WTC11 (cell line): ENCODE data around the gene UGT1A3. TPM values are rescaled to one million over a fixed set of nuclear protein-coding genes. Genes with fewer than 3 reads are reported as not detected.

ENCODE experiments used
- ATAC-seq: fragments of 200-7000 bp; cut with Tn5 transposase; 2 replicates; pipeline ENCODE4 v1.10.0; 2021; ENCODE audit warnings: mild to moderate bottlenecking, moderate library complexity
- CTCF ChIA-PET: fragments of 300-600 bp; sonication (Branson Sonifier 250); formaldehyde crosslinking; loops from one replicate; lab custom pipeline; 2021; ENCODE audit warnings: antibody characterized with exemption; lab: Charles Lee
- POLR2A ChIA-PET: fragments of 350-600 bp; sonication (Branson Sonifier 250); formaldehyde crosslinking; loops from one replicate; lab custom pipeline; 2021; ENCODE audit warnings: antibody characterized with exemption; lab: Charles Lee
- DNase-seq: peaks from one replicate; pipeline ENCODE4 v3.0.0; 2021; ENCODE audit warnings: low spot score
- H3K27ac Mint-ChIP-seq: 2 replicates; pipeline ENCODE4 v1.8.0; 2021; ENCODE audit warnings: mixed read lengths
- H3K27me3 Mint-ChIP-seq: 2 replicates; pipeline ENCODE4 v1.8.0; 2021; ENCODE audit warnings: low read depth, mild to moderate bottlenecking, moderate library complexity, mixed read lengths
- H3K36me3 Mint-ChIP-seq: 2 replicates; pipeline ENCODE4 v1.8.0; 2021; ENCODE audit warnings: mixed read lengths
- H3K4me1 Mint-ChIP-seq: 2 replicates; pipeline ENCODE4 v1.8.0; 2022; ENCODE audit warnings: mixed read lengths
- H3K4me3 Mint-ChIP-seq: 2 replicates; pipeline ENCODE4 v1.8.0; 2021; ENCODE audit warnings: mild to moderate bottlenecking, moderate library complexity, mixed read lengths
- H3K9me3 Mint-ChIP-seq: 2 replicates; pipeline ENCODE4 v1.8.0; 2021; ENCODE audit warnings: mixed read lengths
- CBFB ChIP-seq: sonication (generic); formaldehyde crosslinking; IDR thresholded peaks from 2 replicates; pipeline ENCODE4 v1.8.1; 2022; ENCODE audit warnings: mild to moderate bottlenecking, low read depth, missing genetic modification reagents
- GTF2I ChIP-seq: fragments of 250-450 bp; sonication (Bioruptor Pico); conservative IDR thresholded peaks from 2 replicates; pipeline ENCODE4 v1.4.0; 2021; ENCODE audit warnings: mild to moderate bottlenecking
- HMGA2 ChIP-seq: fragments of 250-450 bp; sonication (Bioruptor Pico); IDR thresholded peaks from 2 replicates; pipeline ENCODE4 v1.4.0; 2021; ENCODE audit warnings: mild to moderate bottlenecking, moderate library complexity
- HMGXB4 ChIP-seq: sonication (generic); formaldehyde crosslinking; IDR thresholded peaks from 2 replicates; pipeline ENCODE4 v1.8.1; 2023; ENCODE audit warnings: mild to moderate bottlenecking, moderate library complexity, missing genetic modification reagents
- IRF1 ChIP-seq: sonication (generic); formaldehyde crosslinking; IDR thresholded peaks from 2 replicates; pipeline ENCODE4 v1.8.0; 2023; ENCODE audit warnings: missing genetic modification reagents
- JAZF1 ChIP-seq: fragments of 250-450 bp; sonication (Bioruptor Pico); IDR thresholded peaks from 2 replicates; pipeline ENCODE4 v1.9.0; 2021; ENCODE audit warnings: moderate library complexity, mild to moderate bottlenecking, inconsistent platforms
- KAT7 ChIP-seq: sonication (generic); formaldehyde crosslinking; IDR thresholded peaks from 2 replicates; pipeline ENCODE4 v1.8.1; 2023; ENCODE audit warnings: missing genetic modification reagents, mild to moderate bottlenecking, borderline replicate concordance
- NR1H2 ChIP-seq: sonication (generic); formaldehyde crosslinking; IDR thresholded peaks from 2 replicates; pipeline ENCODE4 v1.9.0; 2021; ENCODE audit warnings: mild to moderate bottlenecking, moderate library complexity, missing genetic modification reagents
- SOX15 ChIP-seq: fragments of 250-450 bp; sonication (Bioruptor Pico); IDR thresholded peaks from 2 replicates; pipeline ENCODE4 v1.9.0; 2021; ENCODE audit warnings: mild to moderate bottlenecking
- SP1 ChIP-seq: sonication (generic); formaldehyde crosslinking; conservative IDR thresholded peaks from 2 replicates; pipeline ENCODE4 v1.8.1; 2022; ENCODE audit warnings: missing genetic modification reagents
- TEAD4 ChIP-seq: sonication (generic); formaldehyde crosslinking; IDR thresholded peaks from 2 replicates; pipeline ENCODE4 v1.8.0; 2022; ENCODE audit warnings: mild to moderate bottlenecking, missing genetic modification reagents
- ZBTB21 ChIP-seq: sonication (generic); formaldehyde crosslinking; IDR thresholded peaks from 2 replicates; pipeline ENCODE4 v1.8.1; 2023; ENCODE audit warnings: mild to moderate bottlenecking, missing genetic modification reagents, borderline replicate concordance
- ZMAT4 ChIP-seq: fragments of 250-450 bp; sonication (Bioruptor Pico); IDR thresholded peaks from 2 replicates; pipeline ENCODE4 v1.9.0; 2021; ENCODE audit warnings: mild to moderate bottlenecking
- ZNF138 ChIP-seq: sonication (generic); formaldehyde crosslinking; conservative IDR thresholded peaks from 2 replicates; pipeline ENCODE4 v1.8.1; 2022; ENCODE audit warnings: mild to moderate bottlenecking, moderate library complexity, missing genetic modification reagents
- ZNF281 ChIP-seq: sonication (generic); formaldehyde crosslinking; IDR thresholded peaks from 2 replicates; pipeline ENCODE4 v1.8.0; 2023; ENCODE audit warnings: mild to moderate bottlenecking, missing genetic modification reagents
- ZNF425 ChIP-seq: fragments of 250-450 bp; sonication (Bioruptor Pico); conservative IDR thresholded peaks from 2 replicates; pipeline ENCODE4 v1.9.0; 2021; ENCODE audit warnings: mild to moderate bottlenecking
- total RNA-seq: library from RNA; stranded (reverse); gene quantifications from 3 replicates; pipeline ENCODE4 v1.2.3, GENCODE V29; 2021
- TF ChIP-seq, protein P1 (sequence below): sonication (generic); formaldehyde crosslinking; IDR thresholded peaks from 2 replicates; pipeline ENCODE4 v1.8.0; 2022; ENCODE audit warnings: mild to moderate bottlenecking, missing genetic modification reagents
- TF ChIP-seq, protein P2 (sequence below): sonication (generic); formaldehyde crosslinking; IDR thresholded peaks from 2 replicates; pipeline ENCODE4 v1.8.1; 2022; ENCODE audit warnings: low read depth, missing genetic modification reagents, borderline replicate concordance
- TF ChIP-seq, protein P3 (sequence below): sonication (generic); formaldehyde crosslinking; IDR thresholded peaks from 2 replicates; pipeline ENCODE4 v1.8.0; 2022; ENCODE audit warnings: mild to moderate bottlenecking, missing genetic modification reagents
- TF ChIP-seq, protein P4 (sequence below): fragments of 250-450 bp; sonication (Bioruptor Pico); IDR thresholded peaks from 2 replicates; pipeline ENCODE4 v2.1.2; 2022; ENCODE audit warnings: mild to moderate bottlenecking, moderate library complexity

The UGT1A3 gene
- total RNA-seq, 1 experiment from 2014 or later, result not detected

DNA sequence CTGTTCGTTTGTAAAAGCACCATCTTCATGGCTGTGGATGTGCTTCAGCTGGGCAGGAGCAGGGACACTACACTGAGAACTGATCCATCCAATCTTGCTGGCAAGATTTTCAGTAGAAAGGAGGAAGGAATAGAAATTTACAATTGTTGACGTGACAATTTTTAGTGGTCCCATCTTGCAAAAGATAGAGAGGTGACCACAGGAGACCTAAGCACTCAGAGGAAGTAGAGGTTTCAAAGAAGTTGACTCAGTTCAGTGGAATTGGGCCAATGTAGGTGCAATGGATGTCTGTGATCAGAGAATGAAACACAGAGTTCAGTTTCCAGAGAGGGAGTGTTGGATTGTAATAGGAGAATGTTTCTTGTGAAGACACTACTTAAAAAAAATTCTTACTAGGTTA is 14.7 kb upstream of the UGT1A3 start:
- H3K27ac Mint-ChIP-seq, result no peak overlapping the region
- peaks cover 7% of the 10 kb centered on the region; the same call in 1 of the 2 replicates for H3K27me3 Mint-ChIP-seq
- no peak overlapping the region for H3K4me3 Mint-ChIP-seq
- peaks cover 4% of the 10 kb centered on the region; the same call in 1 of the 2 replicates for H3K4me1 Mint-ChIP-seq
- POLR2A ChIA-PET, result no interaction called here
- peaks cover 15% of the 10 kb centered on the region for H3K9me3 Mint-ChIP-seq
- CTCF ChIA-PET, result no interaction called here
- DNase-seq (no peak), ATAC-seq (no peak)
- no peaks in the 10 kb centered on the region for H3K36me3 Mint-ChIP-seq
- no peak for TF ChIP-seq ZNF281 (CRISPR knock-in tag)
- TF ChIP-seq, protein P1, sequence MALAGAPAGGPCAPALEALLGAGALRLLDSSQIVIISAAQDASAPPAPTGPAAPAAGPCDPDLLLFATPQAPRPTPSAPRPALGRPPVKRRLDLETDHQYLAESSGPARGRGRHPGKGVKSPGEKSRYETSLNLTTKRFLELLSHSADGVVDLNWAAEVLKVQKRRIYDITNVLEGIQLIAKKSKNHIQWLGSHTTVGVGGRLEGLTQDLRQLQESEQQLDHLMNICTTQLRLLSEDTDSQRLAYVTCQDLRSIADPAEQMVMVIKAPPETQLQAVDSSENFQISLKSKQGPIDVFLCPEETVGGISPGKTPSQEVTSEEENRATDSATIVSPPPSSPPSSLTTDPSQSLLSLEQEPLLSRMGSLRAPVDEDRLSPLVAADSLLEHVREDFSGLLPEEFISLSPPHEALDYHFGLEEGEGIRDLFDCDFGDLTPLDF (CRISPR knock-in tag), result no peak
- TF ChIP-seq JAZF1 (CRISPR knock-in tag), result no peak
- TF ChIP-seq ZMAT4 (CRISPR knock-in tag), result no peak
- TF ChIP-seq CBFB (CRISPR knock-in tag), result no peak
- TF ChIP-seq ZNF425 (CRISPR knock-in tag), result no peak
- TF ChIP-seq KAT7 (CRISPR knock-in tag), result no peak
- no peak for TF ChIP-seq ZNF138 (CRISPR knock-in tag)
- TF ChIP-seq, protein P2, sequence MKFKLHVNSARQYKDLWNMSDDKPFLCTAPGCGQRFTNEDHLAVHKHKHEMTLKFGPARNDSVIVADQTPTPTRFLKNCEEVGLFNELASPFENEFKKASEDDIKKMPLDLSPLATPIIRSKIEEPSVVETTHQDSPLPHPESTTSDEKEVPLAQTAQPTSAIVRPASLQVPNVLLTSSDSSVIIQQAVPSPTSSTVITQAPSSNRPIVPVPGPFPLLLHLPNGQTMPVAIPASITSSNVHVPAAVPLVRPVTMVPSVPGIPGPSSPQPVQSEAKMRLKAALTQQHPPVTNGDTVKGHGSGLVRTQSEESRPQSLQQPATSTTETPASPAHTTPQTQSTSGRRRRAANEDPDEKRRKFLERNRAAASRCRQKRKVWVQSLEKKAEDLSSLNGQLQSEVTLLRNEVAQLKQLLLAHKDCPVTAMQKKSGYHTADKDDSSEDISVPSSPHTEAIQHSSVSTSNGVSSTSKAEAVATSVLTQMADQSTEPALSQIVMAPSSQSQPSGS (CRISPR knock-in tag), result no peak
- TF ChIP-seq ZBTB21 (CRISPR knock-in tag), result no peak
- no peak for TF ChIP-seq SOX15
- no peak for TF ChIP-seq GTF2I (CRISPR knock-in tag)
- TF ChIP-seq HMGXB4 (CRISPR knock-in tag), result no peak
- TF ChIP-seq HMGA2, result no peak
- TF ChIP-seq, protein P3, sequence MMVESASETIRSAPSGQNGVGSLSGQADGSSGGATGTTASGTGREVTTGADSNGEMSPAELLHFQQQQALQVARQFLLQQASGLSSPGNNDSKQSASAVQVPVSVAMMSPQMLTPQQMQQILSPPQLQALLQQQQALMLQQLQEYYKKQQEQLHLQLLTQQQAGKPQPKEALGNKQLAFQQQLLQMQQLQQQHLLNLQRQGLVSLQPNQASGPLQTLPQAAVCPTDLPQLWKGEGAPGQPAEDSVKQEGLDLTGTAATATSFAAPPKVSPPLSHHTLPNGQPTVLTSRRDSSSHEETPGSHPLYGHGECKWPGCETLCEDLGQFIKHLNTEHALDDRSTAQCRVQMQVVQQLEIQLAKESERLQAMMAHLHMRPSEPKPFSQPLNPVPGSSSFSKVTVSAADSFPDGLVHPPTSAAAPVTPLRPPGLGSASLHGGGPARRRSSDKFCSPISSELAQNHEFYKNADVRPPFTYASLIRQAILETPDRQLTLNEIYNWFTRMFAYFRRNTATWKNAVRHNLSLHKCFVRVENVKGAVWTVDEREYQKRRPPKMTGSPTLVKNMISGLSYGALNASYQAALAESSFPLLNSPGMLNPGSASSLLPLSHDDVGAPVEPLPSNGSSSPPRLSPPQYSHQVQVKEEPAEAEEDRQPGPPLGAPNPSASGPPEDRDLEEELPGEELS (CRISPR knock-in tag), result no peak
- no peak for TF ChIP-seq TEAD4 (CRISPR knock-in tag)
- TF ChIP-seq NR1H2 (CRISPR knock-in tag), result no peak
- TF ChIP-seq IRF1 (CRISPR knock-in tag), result no peak
- TF ChIP-seq SP1 (CRISPR knock-in tag), result no peak
- TF ChIP-seq, protein P4, sequence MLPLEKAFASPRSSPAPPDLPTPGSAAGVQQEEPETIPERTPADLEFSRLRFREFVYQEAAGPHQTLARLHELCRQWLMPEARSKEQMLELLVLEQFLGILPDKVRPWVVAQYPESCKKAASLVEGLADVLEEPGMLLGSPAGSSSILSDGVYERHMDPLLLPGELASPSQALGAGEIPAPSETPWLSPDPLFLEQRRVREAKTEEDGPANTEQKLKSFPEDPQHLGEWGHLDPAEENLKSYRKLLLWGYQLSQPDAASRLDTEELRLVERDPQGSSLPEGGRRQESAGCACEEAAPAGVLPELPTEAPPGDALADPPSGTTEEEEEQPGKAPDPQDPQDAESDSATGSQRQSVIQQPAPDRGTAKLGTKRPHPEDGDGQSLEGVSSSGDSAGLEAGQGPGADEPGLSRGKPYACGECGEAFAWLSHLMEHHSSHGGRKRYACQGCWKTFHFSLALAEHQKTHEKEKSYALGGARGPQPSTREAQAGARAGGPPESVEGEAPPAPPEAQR, result no peak
